Left renal pelvis (tissue), 4 donors: ENCODE results near the gene STC2. TPM values are rescaled to one million over a fixed set of nuclear protein-coding genes. Genes with fewer than 3 reads are reported as not detected.

Experiments used
- DNase-seq, 4 donors: peaks; one replicate each; pipeline ENCODE4 v3.0.0-alpha.2; 2013; ENCODE audit warnings: low read depth in 4 of 4, low spot score in 3 of 4
- polyA plus RNA-seq, 4 donors: library from polyadenylated mRNA; unstranded; fragments of 120-200 nt; gene quantifications; one replicate each; pipeline ENCODE4 v1.2.1, GENCODE V29; 2013; ENCODE audit not compliant: insufficient read length in 4 of 4

The STC2 gene
- polyA plus RNA-seq, 4 donors, result 0.98 to 2.1 (median 1.5) TPM

GRCh38 chr5:173329491-173330337, 1.5 kb upstream of the STC2 start:
- no peak for DNase-seq

- DNase-seq, result no peak
These were observed 753 bp upstream of the STC2 start for GRCh38 chr5:173328844-173329490.

GRCh38 chr5:173327084-173327947, 898 bp downstream of the STC2 start:
- DNase-seq, result no peak

- DNase-seq, result no peak
These were observed 1.7 kb downstream of the STC2 start for GRCh38 chr5:173326501-173326960.

GRCh38 chr5:173325091-173325698, 3.0 kb downstream of the STC2 start:
- no peak for DNase-seq

- no peak for DNase-seq
These were observed 3.9 kb downstream of the STC2 start for GRCh38 chr5:173324115-173325001.

- DNase-seq, result no peak
These were observed 4.5 kb downstream of the STC2 start for GRCh38 chr5:173323799-173324114.

- no peak for DNase-seq
These were observed 5.0 kb downstream of the STC2 start for GRCh38 chr5:173323106-173323798.

- no peak for DNase-seq
These were observed 6.3 kb downstream of the STC2 start for GRCh38 chr5:173321886-173322285.

- no peak for DNase-seq
These were observed 8.0 kb downstream of the STC2 start for GRCh38 chr5:173320259-173320658.

GRCh38 chr5:173319646-173320045, 8.6 kb downstream of the STC2 start:
- no peak for DNase-seq

- no peak for DNase-seq
These were observed 9.2 kb downstream of the STC2 start for GRCh38 chr5:173318881-173319620.

GRCh38 chr5:173318330-173318729, 9.9 kb downstream of the STC2 start:
- DNase-seq, result no peak

GRCh38 chr5:173317852-173318251, 10.4 kb downstream of the STC2 start:
- DNase-seq, result no peak

- DNase-seq, result no peak
These were observed 11.0 kb downstream of the STC2 start for GRCh38 chr5:173317091-173317730.

- no peak for DNase-seq
These were observed 11.7 kb downstream of the STC2 start for GRCh38 chr5:173316339-173317020.
